ENCODE data around the gene UTP20.

The UTP20 gene

DNA sequence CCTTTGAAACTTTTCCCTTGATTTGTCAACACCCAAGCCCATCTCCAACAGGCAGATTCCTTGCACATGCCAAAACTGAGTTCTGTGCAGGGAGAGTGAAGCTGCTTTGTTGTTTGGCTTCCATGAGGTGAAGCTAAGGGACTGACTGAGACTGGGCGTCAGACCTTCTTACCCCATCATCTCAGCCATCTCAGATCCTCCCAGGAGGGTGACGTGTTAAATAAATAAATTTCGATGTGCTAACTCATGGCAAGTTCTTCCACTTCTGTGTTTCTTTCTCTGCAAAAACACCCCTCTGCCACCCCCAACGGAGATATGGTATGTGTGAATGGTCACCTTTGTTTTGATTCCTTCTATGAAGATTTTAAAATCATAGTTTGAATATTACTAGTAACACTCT is 17.8 kb downstream of the UTP20 start:
- DNase-seq (ENCODE audit: low spot score): no peak
- TF ChIP-seq, protein P1, sequence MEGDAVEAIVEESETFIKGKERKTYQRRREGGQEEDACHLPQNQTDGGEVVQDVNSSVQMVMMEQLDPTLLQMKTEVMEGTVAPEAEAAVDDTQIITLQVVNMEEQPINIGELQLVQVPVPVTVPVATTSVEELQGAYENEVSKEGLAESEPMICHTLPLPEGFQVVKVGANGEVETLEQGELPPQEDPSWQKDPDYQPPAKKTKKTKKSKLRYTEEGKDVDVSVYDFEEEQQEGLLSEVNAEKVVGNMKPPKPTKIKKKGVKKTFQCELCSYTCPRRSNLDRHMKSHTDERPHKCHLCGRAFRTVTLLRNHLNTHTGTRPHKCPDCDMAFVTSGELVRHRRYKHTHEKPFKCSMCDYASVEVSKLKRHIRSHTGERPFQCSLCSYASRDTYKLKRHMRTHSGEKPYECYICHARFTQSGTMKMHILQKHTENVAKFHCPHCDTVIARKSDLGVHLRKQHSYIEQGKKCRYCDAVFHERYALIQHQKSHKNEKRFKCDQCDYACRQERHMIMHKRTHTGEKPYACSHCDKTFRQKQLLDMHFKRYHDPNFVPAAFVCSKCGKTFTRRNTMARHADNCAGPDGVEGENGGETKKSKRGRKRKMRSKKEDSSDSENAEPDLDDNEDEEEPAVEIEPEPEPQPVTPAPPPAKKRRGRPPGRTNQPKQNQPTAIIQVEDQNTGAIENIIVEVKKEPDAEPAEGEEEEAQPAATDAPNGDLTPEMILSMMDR (IDR thresholded peaks at IDR 0.05; ENCODE audit: extremely low read depth, missing control alignments): no peak

DNA sequence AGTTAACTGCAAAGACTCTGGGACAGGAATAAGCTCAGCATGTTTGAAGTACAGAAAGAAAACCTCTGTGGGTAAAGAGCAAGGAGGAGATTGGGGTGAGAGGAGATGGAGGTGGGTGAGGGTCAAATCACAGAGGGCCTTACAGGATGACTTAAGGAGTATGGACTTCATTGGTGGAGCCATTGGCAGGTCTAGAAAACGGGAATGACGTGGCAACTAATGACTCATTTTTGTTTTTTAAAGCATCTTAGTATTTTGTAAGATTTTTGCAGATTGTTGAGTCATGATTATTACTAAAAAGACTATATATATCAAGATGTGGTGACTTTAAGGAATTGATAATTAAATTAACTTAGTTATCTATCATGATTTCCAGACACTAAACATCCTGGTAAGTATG is 18.5 kb downstream of the UTP20 start:
- TF ChIP-seq, protein P1 (IDR thresholded peaks at IDR 0.05; ENCODE audit: extremely low read depth, missing control alignments): no peak
- no peak for DNase-seq (ENCODE audit: low spot score)

DNA sequence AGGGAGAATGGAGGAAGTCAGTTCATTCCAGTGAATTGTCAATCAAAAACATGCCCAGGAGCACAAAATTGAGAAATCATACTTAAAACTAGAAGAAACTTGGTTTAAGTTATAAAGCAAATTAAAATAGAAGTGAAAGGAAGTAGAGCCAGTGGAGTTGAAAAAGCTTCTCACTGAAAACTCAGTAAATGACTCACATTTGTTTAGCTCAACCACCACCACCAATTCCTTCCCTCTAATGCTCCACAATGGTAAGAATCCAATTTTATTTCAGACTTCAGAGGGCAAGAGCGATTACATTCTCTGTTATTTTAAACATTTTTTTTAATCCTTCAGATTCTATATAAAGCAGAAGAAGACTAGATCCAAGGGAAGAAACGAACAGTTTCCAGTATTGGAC is 19.4 kb downstream of the UTP20 start:
- TF ChIP-seq, protein P1 (IDR thresholded peaks at IDR 0.05; ENCODE audit: extremely low read depth, missing control alignments): no peak
- DNase-seq (ENCODE audit: low spot score): no peak

DNA sequence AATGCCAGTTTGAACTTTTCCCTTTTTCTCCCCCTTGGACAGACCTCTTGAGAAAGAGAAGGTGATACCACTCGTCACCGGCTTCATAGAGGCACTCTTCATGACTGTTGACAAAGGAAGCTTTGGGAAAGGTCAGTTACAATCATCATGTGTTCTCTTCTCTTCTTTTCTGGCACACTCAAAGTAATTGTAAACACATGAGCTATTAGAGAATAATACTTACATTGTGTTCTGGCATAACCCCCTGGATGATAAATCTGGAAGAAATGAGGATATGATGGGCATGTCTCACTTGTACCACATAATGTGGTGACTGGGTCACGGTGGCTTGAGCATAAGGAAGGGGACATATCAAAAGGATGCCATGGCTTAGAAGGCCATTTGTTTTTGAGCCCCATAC is 20.0 kb downstream of the UTP20 start:
- no peak for DNase-seq (ENCODE audit: low spot score)
- TF ChIP-seq, protein P1 (IDR thresholded peaks at IDR 0.05; ENCODE audit: extremely low read depth, missing control alignments): no peak

DNA sequence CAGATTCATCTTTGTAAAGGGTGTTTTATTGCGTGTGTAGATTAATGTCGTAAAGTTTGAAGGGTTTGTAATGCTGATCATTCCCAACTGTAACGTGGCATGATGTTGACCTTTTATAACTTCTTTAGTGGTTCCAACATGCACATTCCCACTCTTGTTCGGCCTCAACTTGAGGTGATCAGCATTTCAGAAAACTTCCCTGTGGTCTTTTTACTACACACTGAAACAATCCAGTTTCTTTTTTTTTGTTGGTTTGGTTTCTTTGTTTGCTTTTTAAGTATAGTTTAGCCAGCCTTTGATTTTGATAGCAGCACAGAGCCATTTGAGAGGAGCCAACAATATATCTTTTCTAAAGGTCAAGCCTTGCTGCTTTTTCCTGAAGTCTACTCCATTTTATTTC is 22.8 kb downstream of the UTP20 start:
- DNase-seq (ENCODE audit: low spot score): no peak
- TF ChIP-seq, protein P1 (IDR thresholded peaks at IDR 0.05; ENCODE audit: extremely low read depth, missing control alignments): no peak

DNA sequence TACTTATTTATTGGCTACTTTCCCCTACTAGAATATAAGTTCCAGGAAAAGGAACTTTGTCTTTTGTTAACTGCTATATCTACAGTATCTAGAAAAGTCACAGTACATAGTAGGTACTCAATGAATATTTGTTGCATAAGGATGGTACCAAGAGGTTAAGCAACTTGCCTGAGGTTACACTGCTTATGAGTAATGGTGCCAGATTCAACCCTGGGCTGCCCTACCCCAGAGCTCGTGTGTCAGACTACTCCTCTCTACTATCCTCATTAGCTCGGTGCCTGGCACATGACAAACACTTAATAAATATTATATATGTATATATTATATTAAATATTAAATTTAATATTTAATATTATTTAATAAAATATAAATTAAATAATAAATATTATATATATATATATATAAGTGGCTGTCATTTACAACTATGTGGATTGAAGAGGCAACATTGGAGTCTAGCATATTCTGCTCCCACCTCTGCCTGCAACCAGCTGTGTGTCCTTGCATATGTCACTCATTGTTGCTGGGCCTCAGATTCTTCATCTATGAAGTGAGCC is 25.4 kb downstream of the UTP20 start:
- no peak for DNase-seq (ENCODE audit: low spot score)
- TF ChIP-seq, protein P1 (IDR thresholded peaks at IDR 0.05; ENCODE audit: extremely low read depth, missing control alignments): no peak

DNA sequence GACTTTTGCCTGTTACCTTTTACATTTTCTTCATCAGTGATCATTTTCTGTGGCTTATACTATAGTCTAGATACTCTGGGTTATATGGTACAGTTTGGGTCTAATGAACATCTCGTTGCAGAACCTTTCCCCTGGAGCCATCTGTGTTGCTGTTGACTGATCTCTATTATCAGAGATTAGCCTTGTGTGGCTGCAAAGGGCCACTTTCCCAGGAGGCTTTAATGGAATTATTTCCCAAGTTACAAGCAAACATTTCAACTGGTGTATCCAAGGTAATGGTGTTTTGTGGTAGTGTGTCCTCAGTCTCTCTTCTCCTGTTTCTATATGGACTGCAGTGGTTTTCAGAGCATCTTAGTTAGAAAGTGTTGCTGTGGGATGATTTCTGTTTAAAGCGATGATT is 25.9 kb downstream of the UTP20 start:
- TF ChIP-seq, protein P1 (IDR thresholded peaks at IDR 0.05; ENCODE audit: extremely low read depth, missing control alignments): no peak

More for the DNA sequence above, 25.9 kb downstream of the UTP20 start:
- DNase-seq (ENCODE audit: low spot score): no peak

Measured in GM20000 (cell line).